ENCODE results near the gene MID1.

The MID1 gene

DNA sequence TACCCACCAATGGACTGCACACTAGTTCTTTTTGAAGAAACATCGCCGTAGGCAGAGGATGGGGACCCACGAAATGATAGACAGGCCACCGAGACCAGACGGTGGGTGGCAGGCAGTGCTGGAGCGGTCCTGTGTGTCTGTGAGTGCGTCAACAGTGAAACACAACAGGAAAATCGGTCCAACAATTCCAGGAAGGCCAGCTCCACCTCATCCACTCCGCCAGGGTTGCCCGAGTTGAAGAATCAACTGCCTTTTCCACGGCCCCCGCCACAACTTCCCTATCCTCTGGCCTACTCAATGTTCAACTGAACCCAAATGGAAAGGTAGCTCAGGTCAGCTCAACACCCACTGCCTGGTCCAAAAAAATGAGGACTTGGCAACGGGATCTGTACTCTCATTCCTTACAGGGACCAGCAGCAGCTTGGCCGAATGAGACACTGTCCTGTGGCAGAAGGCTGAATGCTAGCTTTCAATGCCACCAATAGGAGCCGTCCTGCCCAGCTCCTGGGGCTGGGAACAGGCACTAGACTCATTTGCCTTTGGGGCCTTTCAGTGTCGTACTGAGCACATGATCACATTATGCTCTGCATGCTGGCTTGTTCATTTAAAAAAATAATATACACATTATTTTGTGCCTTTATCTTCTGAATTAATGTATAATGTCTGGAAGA is 43.5 kb downstream of the MID1 start:
- DNase-seq (ENCODE audit: low spot score) = no peak

- no peak for DNase-seq (ENCODE audit: low spot score)
Observed at GRCh38 chrX:10576186-10576585, 44.2 kb downstream of the MID1 start.

GRCh38 chrX:10574663-10575062 is 45.7 kb downstream of the MID1 start:
- DNase-seq (ENCODE audit: low spot score) = no peak

DNA sequence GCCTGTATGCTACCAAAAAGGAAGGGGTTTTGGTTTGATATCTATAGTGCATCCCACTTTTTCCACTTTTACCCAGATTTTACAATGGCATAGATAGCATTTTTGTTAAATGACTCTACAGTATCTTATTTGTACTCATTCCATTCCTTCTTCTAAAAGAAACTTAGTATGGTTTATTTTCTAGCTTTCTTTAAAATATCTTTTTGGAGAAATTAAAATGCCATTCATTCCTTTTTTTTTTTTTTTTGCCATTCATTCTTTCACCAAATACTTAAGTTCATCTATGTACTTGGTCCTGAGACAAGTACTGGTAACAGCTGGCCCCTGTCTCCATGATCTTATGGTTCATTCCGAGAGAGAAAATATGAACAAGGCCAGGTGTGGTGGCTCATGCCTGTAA is 49.1 kb downstream of the MID1 start:
- no peak for DNase-seq (ENCODE audit: low spot score)

- DNase-seq (ENCODE audit: low spot score) = peak; percentile 24
Observed at GRCh38 chrX:10570601-10571000, 49.8 kb downstream of the MID1 start.

DNA sequence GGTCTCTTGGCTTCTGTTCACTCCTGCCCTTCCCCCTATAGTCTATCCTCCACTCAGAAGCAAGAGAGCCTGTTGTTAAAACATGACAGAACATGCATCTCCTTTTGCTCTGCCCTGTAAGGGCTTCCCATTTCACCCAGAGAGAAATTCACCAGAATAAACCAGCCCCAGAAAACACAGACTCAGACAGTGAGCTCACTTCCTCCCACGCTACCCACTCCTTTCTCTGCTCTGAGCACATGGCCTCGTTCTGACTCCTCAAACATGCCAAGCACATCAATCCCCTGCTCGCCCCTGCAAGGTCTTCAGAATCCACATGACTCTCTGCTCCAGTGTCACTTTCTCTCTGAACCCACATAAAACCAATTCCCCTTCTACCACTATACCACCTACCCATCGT is 50.4 kb downstream of the MID1 start:
- no peak for DNase-seq (ENCODE audit: low spot score)

DNA sequence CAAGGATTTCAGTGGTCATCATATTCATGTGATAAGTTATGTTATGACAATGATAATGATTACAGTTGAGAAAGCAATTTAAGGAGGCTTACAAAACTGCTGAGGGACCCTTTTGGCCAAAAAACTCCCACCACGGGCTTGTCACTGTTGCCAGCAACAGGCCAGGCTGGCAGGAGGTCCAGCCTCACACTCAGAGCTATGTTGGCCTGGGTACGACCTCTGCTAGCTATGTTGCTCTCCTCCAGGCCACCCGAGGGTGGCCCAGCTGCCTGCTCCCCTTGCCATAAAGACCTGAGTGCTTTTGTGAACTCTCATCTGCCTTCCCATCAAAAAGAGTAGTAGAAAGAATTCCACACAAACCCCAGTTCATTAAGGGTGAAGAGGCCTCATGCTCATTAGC is 52.0 kb downstream of the MID1 start:
- no peak for DNase-seq (ENCODE audit: low spot score)

GRCh38 chrX:10567136-10567535 is 53.2 kb downstream of the MID1 start:
- DNase-seq (ENCODE audit: low spot score) = no peak

DNA sequence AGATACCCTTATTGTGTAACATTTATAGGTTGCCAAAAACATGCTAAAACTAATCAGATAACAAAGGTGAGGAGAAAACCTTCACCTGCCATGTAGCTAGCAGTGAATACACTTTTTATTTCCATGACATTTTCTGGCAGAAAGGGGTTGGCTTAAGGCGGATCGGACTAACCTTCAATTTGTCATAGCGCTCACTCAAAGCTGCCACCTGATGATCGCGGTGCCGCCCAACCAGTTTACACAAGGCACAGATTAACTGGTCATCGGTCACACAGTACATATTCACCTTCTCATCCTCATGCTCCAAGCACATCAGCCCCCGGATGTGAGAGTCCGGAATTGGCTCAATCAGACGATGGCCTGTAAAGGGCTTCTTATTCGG is 53.7 kb downstream of the MID1 start:
- no peak for DNase-seq (ENCODE audit: low spot score)

DNA sequence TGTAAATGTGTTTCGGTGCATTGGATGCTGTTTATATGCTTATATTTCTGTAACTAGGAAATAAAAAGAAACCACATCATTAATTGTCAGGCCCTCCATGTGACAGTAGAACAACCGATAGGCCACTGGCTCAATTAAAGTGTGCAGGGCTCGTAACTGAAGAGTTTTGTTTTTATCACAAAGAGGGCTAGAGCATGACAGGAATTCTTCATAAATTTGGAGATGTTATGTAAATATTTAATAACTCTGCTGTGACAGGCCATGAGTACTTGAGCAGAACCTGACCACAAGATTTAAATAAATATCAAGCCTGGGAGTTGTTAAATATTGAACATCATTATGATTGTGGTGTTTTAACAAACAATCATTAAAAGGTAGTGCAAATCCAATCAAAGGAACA is 55.9 kb downstream of the MID1 start:
- DNase-seq (ENCODE audit: low spot score) = no peak

DNA sequence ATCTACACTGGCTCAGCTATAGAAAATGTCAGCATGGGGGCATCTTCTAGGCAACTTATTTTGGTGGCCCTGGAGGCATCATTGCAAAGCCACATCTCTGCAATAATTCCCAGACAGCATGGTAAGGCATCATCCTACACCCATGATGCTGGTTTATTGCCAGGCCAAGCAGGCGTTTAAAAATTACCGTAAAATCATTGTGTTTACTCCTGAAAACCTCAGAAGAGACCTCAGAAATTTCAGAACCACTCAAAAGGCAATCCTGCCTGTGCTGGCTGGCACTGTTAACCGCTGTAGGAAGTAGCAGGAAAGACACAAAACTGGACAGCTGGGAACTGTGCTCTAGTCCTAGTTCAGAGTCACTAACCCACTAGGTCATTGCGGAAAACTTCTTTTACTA is 63.2 kb downstream of the MID1 start:
- no peak for DNase-seq (ENCODE audit: low spot score)

DNA sequence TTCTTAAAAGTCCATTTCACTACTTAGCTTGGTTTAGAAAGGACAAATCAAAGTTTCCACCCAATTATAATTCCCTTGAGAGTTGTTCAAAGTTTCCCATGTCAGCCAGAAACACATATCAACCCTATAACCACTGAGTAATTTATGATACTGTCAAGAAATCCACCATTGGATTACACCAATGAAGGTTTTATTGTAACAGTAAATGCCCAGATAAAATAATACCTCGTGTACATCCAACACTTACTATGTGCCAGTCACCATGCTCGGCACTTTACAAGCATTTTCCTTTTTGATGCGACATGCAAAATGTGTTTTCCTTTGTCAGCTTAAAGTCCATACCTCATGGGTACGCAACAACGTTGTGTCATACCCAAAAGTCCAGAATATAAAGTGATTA is 64.0 kb downstream of the MID1 start:
- DNase-seq (ENCODE audit: low spot score) = no peak

- DNase-seq (ENCODE audit: low spot score) = no peak
Observed at GRCh38 chrX:10555846-10556245, 64.5 kb downstream of the MID1 start.

DNA sequence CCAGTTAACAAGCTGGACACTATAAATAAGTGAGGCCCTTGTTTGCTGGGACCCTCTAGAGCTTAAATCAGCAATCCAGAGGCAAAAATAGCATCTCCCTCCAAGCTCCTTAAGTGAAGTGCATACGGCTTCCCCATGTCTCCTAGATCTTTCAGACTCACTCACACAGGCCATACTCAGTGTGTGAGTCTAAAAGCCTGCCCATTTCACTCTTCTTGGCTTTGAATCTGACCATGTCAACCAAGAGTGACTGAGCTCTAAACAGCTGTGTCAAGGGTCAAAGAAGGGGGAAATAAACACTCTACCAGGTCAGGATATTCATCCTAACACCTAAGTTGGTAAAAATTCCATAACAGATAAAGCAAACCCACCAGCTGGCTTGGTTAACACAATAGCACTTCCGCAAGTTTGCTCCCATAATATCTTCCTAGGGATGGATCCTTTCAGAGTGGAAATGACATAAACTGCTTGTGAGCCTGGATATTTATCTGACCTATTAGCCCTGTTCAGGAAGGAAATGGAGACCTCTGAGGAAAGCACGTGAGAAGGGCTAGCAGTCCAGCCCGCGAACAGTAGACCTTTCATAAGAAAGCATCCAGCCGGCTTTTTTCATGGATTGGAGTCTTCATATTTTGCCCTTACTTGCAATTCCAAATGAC is 65.6 kb downstream of the MID1 start:
- DNase-seq (ENCODE audit: low spot score) = no peak

GRCh38 chrX:10549280-10549679 is 71.1 kb downstream of the MID1 start:
- peak; percentile 57 for DNase-seq (ENCODE audit: low spot score)

GRCh38 chrX:10548688-10549087 is 71.7 kb downstream of the MID1 start:
- no peak for DNase-seq (ENCODE audit: low spot score)

- no peak for DNase-seq (ENCODE audit: low spot score)
Observed at GRCh38 chrX:10545882-10546281, 74.5 kb downstream of the MID1 start.

DNA sequence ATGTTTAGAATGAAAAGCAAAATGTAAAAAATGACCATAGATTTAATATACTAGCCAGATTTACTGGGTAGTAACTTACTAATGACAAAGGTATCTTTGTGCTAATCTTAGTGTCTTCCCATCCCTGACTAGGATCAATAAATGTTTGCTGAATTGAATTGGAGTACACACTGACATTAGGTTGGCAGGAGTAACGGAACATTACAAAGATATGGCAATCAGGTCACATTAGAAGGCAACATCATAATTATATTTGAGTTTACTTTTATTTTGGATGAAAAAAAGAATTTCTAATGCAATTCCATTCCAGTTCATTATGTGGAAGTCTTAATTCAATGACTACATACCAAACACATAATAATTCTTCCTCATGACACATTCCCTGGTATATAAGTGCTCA is 77.8 kb downstream of the MID1 start:
- no peak for DNase-seq (ENCODE audit: low spot score)

DNA sequence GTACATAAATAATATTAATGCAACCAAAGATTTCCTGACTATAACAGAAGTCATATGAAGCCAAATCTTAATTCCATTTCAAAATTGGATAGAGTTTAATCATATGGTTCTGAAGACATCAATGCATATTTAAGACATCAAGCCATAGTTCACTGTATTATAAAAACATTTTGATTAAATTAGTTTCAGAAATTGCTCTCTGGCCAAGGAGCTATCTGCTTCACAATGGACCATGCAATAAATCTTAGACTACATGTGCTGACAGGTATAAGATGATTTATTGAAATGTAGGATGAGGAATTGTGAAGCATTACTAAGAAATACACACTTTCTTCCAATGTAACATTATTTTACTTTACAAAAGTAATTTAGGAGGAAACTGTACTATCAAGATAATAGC is 81.6 kb downstream of the MID1 start:
- no peak for DNase-seq (ENCODE audit: low spot score)

DNA sequence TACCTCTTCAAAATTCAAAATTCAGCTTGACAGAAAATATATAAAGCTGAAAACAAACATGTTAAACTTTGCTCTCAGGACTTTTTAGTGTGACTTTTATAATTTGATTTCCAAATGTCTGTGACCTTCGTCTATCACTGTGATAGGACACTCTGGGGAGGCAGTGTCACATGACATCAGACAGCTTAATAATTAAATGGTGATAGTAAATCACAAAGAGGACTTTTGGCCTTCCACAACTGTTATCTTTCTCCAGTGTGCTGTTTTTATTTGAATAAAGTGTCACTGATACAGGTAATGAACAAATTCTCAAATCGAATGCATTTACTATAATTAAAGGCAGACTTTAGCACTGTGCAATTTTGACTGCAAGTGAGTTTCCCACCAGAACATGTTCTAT is 83.1 kb downstream of the MID1 start:
- no peak for DNase-seq (ENCODE audit: low spot score)

- no peak for DNase-seq (ENCODE audit: low spot score)
Observed at GRCh38 chrX:10536744-10537143, 83.6 kb downstream of the MID1 start.

- no peak for DNase-seq (ENCODE audit: low spot score)
Observed at GRCh38 chrX:10534611-10535010, 85.8 kb downstream of the MID1 start.

DNA sequence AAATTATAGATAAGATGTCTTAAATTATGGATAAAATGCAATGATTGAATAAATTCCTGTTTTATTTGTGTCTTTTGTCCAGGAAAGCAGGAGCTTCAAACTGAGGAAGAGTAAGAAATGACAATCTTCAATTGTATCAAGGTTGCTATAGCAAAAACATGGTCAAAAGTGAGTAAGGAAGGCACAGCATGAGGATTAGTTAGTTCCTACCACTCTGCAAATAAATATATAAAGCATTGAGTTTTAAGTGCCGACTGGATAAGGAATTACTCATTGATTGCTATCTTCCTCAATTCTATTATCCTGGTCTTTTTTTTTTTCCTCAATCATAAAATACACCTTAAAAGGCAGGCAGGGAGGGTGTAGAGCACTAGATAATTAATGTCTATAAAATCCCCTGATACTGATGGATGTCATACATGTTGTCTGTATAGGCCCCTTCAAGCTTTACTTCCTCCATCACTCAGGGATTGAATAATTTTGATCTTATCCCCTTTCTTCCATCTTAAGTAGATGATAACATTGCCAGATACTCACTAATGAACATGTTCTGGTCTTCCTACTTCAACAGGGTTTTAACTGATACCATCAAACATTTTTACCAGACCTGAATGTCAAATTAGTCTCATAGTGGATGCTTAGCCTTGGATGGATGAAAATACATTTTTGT is 86.6 kb downstream of the MID1 start:
- DNase-seq (ENCODE audit: low spot score) = no peak

- no peak for DNase-seq (ENCODE audit: low spot score)
Observed at GRCh38 chrX:10531927-10532326, 88.5 kb downstream of the MID1 start.
